ENCODE measurements around the gene FBXL5. TPM values are rescaled to one million over a fixed set of nuclear protein-coding genes. Genes with fewer than 3 reads are reported as not detected.

The FBXL5 gene
- total RNA-seq, 1 experiment from 2014 or later: 69.6 TPM

DNA sequence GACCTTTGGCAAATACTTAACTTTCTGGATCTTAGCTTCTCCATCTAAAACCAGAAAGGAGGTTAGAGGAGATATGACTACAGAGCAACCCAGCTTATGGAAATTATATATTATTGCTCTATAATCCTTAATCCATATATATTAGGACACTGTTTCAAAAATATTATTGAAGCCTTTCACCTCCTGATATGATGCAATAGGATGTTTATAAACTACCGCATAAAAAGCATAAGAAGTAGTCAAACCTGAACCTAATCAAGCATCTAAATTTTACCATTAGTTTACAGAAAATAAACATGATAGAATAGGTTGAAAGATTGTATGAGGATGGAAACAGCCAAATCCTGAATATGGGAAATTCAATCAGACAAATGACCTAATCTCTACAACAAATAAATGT is 20.9 kb upstream of the FBXL5 start (continued):
- TF ChIP-seq AR (CRISPR knock-in tag; IDR thresholded peaks at IDR 0.05) (no peak), IRF2 (CRISPR knock-in tag; IDR thresholded peaks at IDR 0.05; ENCODE audit: borderline replicate concordance, low read depth) (no peak), CDX4 (CRISPR knock-in tag; IDR thresholded peaks at IDR 0.05; ENCODE audit: borderline replicate concordance) (no peak), TP53 (CRISPR knock-in tag; IDR thresholded peaks at IDR 0.05) (no peak), EMX1 (CRISPR knock-in tag; IDR thresholded peaks at IDR 0.05) (no peak), NFATC4 (CRISPR knock-in tag; IDR thresholded peaks at IDR 0.05) (no peak)
- TF ChIP-seq, protein P1, sequence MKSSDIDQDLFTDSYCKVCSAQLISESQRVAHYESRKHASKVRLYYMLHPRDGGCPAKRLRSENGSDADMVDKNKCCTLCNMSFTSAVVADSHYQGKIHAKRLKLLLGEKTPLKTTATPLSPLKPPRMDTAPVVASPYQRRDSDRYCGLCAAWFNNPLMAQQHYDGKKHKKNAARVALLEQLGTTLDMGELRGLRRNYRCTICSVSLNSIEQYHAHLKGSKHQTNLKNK (CRISPR knock-in tag; IDR thresholded peaks at IDR 0.05): no peak
- TF ChIP-seq, protein P2, sequence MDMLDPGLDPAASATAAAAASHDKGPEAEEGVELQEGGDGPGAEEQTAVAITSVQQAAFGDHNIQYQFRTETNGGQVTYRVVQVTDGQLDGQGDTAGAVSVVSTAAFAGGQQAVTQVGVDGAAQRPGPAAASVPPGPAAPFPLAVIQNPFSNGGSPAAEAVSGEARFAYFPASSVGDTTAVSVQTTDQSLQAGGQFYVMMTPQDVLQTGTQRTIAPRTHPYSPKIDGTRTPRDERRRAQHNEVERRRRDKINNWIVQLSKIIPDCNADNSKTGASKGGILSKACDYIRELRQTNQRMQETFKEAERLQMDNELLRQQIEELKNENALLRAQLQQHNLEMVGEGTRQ (CRISPR knock-in tag; IDR thresholded peaks at IDR 0.05): no peak

DNA sequence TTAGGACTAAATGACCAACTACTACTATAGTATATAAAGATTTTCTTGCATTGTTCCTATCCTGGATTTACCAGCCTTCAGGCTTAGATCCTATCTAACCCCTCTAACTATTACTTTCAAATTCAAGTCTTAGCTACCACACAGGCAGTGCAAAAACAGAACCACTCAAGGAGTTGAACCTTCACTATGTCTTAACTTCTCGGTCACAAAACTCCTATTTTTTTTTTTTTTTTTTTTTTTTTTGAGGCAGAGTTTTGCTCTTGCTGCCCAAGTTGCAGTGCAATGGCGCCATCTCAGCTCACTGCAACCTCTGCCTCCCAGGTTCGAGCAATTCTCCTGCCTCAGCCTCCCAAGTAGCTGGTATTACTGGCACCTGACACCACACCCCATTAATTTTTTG is 20.2 kb upstream of the FBXL5 start:
- no peaks in the 10 kb centered on the region for H3K9me3 Mint-ChIP-seq
- POLR2A ChIA-PET: no interaction called here
- CTCF ChIA-PET: interaction anchor here (0.6 to 0.7 kb wide), 2 partner anchors 109 to 464 kb away, joined by 3 read pairs; no protein-coding TSS in a partner anchor
- no peak for ATAC-seq
- no peaks in the 10 kb centered on the region for H3K27me3 Mint-ChIP-seq (ENCODE audit: low read depth)
- no peak overlapping the region for H3K4me3 Mint-ChIP-seq
- DNase-seq (ENCODE audit: low spot score): no peak
- H3K36me3 Mint-ChIP-seq: peaks cover 13% of the 10 kb centered on the region
- H3K4me1 Mint-ChIP-seq: peaks cover 39% of the 10 kb centered on the region
- no peak overlapping the region for H3K27ac Mint-ChIP-seq
- no peak for TF ChIP-seq NFE2L1 (CRISPR knock-in tag; IDR thresholded peaks at IDR 0.05)
- TF ChIP-seq MYBL2 (CRISPR knock-in tag; IDR thresholded peaks at IDR 0.05): no peak
- no peak for TF ChIP-seq AR (CRISPR knock-in tag; IDR thresholded peaks at IDR 0.05)
- TF ChIP-seq IRF2 (CRISPR knock-in tag; IDR thresholded peaks at IDR 0.05; ENCODE audit: borderline replicate concordance, low read depth): no peak
- no peak for TF ChIP-seq GRHL2 (CRISPR knock-in tag; IDR thresholded peaks at IDR 0.05; ENCODE audit: insufficient replicate concordance, severe bottlenecking)
- TF ChIP-seq JUN (CRISPR knock-in tag; IDR thresholded peaks at IDR 0.05): no peak
- TF ChIP-seq RORB (CRISPR knock-in tag; IDR thresholded peaks at IDR 0.05): no peak
- TF ChIP-seq, protein P3, sequence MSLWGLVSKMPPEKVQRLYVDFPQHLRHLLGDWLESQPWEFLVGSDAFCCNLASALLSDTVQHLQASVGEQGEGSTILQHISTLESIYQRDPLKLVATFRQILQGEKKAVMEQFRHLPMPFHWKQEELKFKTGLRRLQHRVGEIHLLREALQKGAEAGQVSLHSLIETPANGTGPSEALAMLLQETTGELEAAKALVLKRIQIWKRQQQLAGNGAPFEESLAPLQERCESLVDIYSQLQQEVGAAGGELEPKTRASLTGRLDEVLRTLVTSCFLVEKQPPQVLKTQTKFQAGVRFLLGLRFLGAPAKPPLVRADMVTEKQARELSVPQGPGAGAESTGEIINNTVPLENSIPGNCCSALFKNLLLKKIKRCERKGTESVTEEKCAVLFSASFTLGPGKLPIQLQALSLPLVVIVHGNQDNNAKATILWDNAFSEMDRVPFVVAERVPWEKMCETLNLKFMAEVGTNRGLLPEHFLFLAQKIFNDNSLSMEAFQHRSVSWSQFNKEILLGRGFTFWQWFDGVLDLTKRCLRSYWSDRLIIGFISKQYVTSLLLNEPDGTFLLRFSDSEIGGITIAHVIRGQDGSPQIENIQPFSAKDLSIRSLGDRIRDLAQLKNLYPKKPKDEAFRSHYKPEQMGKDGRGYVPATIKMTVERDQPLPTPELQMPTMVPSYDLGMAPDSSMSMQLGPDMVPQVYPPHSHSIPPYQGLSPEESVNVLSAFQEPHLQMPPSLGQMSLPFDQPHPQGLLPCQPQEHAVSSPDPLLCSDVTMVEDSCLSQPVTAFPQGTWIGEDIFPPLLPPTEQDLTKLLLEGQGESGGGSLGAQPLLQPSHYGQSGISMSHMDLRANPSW (CRISPR knock-in tag; conservative IDR thresholded peaks at IDR 0.05; ENCODE audit: low read depth): no peak
- TF ChIP-seq PRRX2 (CRISPR knock-in tag; IDR thresholded peaks at IDR 0.05): no peak
- no peak for TF ChIP-seq NR1H2 (CRISPR knock-in tag; IDR thresholded peaks at IDR 0.05)
- TF ChIP-seq E2F5 (CRISPR knock-in tag; IDR thresholded peaks at IDR 0.05): no peak
- TF ChIP-seq, protein P4, sequence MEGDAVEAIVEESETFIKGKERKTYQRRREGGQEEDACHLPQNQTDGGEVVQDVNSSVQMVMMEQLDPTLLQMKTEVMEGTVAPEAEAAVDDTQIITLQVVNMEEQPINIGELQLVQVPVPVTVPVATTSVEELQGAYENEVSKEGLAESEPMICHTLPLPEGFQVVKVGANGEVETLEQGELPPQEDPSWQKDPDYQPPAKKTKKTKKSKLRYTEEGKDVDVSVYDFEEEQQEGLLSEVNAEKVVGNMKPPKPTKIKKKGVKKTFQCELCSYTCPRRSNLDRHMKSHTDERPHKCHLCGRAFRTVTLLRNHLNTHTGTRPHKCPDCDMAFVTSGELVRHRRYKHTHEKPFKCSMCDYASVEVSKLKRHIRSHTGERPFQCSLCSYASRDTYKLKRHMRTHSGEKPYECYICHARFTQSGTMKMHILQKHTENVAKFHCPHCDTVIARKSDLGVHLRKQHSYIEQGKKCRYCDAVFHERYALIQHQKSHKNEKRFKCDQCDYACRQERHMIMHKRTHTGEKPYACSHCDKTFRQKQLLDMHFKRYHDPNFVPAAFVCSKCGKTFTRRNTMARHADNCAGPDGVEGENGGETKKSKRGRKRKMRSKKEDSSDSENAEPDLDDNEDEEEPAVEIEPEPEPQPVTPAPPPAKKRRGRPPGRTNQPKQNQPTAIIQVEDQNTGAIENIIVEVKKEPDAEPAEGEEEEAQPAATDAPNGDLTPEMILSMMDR (IDR thresholded peaks at IDR 0.05): no peak
- TF ChIP-seq GTF2I (CRISPR knock-in tag; conservative IDR thresholded peaks at IDR 0.05): no peak
- TF ChIP-seq TP53 (CRISPR knock-in tag; IDR thresholded peaks at IDR 0.05): no peak
- TF ChIP-seq, protein P5, sequence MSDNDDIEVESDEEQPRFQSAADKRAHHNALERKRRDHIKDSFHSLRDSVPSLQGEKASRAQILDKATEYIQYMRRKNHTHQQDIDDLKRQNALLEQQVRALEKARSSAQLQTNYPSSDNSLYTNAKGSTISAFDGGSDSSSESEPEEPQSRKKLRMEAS (CRISPR knock-in tag; IDR thresholded peaks at IDR 0.05): no peak
- TF ChIP-seq ZNF512 (CRISPR knock-in tag; IDR thresholded peaks at IDR 0.05; ENCODE audit: borderline replicate concordance): no peak
